ENCODE data around the gene SCN2A. TPM values are rescaled to one million over a fixed set of nuclear protein-coding genes. Genes with fewer than 3 reads are reported as not detected.
"Not testable (repeated sequence)": the region's sequence is repeated elsewhere in the genome, so short reads cannot be mapped to it uniquely, and the experiment has no call there.

SCN2A gene
- total RNA-seq, 6 experiments from 2014 or later = 0.14 to 0.94 (median 0.67) TPM

DNA sequence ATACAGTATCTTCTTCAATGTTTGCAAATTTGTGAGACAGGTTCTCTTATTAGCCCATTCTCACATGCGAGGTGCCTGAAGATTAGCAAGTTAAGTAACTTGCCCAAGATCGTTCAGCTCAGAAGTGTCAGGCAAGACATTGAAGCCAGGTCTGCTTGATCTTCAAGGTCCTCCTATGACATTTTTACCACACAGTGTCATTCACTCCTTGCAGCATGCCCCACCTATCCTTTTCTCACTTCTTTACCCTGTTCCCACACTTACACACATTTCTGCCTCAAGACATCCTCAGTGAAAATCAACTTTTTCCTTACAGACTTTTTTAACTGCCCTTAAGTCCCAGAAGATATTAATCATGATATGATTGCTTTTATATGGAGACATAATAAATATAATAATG is 73.8 kb downstream of the SCN2A start:
- no peaks in the 10 kb centered on the region for H3K4me1 Mint-ChIP-seq (ENCODE audit: low read depth)
- no peak for DNase-seq
- H3K36me3 Mint-ChIP-seq (ENCODE audit: low read depth) = no peaks in the 10 kb centered on the region
- H3K27ac Mint-ChIP-seq = no peak overlapping the region
- no peaks in the 10 kb centered on the region for H3K9me3 Mint-ChIP-seq
- H3K27me3 Mint-ChIP-seq (ENCODE audit: insufficient read depth) = no peaks in the 10 kb centered on the region
- H3K4me3 Mint-ChIP-seq = no peak overlapping the region
- TF ChIP-seq, protein P1, sequence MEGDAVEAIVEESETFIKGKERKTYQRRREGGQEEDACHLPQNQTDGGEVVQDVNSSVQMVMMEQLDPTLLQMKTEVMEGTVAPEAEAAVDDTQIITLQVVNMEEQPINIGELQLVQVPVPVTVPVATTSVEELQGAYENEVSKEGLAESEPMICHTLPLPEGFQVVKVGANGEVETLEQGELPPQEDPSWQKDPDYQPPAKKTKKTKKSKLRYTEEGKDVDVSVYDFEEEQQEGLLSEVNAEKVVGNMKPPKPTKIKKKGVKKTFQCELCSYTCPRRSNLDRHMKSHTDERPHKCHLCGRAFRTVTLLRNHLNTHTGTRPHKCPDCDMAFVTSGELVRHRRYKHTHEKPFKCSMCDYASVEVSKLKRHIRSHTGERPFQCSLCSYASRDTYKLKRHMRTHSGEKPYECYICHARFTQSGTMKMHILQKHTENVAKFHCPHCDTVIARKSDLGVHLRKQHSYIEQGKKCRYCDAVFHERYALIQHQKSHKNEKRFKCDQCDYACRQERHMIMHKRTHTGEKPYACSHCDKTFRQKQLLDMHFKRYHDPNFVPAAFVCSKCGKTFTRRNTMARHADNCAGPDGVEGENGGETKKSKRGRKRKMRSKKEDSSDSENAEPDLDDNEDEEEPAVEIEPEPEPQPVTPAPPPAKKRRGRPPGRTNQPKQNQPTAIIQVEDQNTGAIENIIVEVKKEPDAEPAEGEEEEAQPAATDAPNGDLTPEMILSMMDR (IDR thresholded peaks at IDR 0.05) = no peak

DNA sequence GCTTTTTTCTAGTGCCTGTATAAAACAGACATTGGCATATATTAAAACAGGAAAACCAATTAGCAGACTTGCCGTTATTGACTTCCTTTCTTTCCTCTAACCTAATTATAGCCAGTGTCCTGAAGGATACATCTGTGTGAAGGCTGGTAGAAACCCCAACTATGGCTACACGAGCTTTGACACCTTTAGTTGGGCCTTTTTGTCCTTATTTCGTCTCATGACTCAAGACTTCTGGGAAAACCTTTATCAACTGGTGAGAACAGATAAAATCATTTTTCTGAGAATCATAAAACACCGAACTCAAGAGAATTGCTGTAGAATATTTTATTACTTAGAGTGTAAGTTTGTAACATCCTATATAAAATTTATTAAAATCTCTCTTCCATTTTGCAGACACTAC is 74.3 kb downstream of the SCN2A start:
- Mint-ChIP-seq H3K36me3 (ENCODE audit: low read depth) (no peaks in the 10 kb centered on the region), H3K9me3 (no peaks in the 10 kb centered on the region), H3K4me1 (ENCODE audit: low read depth) (no peaks in the 10 kb centered on the region), H3K27me3 (ENCODE audit: insufficient read depth) (no peaks in the 10 kb centered on the region), H3K27ac (no peak overlapping the region), H3K4me3 (no peak overlapping the region)
- DNase-seq = no peak
- TF ChIP-seq, protein P1 (IDR thresholded peaks at IDR 0.05) = no peak

DNA sequence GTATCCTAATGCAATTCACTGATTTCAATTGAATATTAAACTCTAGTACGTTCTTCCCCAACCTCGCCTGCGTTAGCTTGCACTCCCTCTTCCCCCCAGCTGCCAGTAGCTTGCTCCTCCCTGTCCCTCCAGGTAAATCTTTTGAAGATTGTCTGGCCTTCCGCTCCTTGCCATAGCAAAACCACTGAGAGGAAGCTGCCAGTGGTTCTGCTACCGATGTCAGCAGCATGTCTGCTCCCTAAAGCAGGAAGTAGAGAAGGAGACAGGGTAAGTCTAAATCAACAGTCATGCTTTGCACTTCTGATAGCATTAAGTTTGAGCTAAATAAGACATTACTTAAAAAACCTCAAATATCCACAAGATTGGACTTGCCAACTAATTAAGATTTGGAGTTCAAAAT is 89.1 kb downstream of the SCN2A start:
- Mint-ChIP-seq H3K27ac (no peak overlapping the region), H3K4me3 (no peak overlapping the region), H3K27me3 (ENCODE audit: insufficient read depth) (no peaks in the 10 kb centered on the region), H3K4me1 (ENCODE audit: low read depth) (no peaks in the 10 kb centered on the region), H3K9me3 (peaks cover 10% of the 10 kb centered on the region), H3K36me3 (ENCODE audit: low read depth) (no peaks in the 10 kb centered on the region)
- no peak for DNase-seq
- TF ChIP-seq, protein P1 (IDR thresholded peaks at IDR 0.05) = no peak

DNA sequence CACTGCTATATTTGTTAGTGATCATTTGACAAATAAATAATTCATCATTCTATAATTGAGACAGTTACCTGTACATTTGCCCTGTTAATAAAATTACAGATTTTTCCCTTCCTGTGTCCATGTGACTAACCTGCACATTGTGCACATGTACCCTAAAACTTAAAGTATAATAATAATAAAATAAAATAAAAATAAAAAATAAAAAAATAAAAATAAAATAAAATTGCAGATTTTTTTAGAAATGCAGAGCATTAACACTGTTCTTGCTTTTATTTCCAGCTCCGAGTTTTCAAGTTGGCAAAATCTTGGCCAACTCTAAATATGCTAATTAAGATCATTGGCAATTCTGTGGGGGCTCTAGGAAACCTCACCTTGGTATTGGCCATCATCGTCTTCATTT is 105.1 kb downstream of the SCN2A start:
- peaks cover 25% of the 10 kb centered on the region for H3K9me3 Mint-ChIP-seq
- H3K36me3 Mint-ChIP-seq (ENCODE audit: low read depth); H3K27me3 Mint-ChIP-seq (ENCODE audit: insufficient read depth): not testable (repeated sequence)

DNA sequence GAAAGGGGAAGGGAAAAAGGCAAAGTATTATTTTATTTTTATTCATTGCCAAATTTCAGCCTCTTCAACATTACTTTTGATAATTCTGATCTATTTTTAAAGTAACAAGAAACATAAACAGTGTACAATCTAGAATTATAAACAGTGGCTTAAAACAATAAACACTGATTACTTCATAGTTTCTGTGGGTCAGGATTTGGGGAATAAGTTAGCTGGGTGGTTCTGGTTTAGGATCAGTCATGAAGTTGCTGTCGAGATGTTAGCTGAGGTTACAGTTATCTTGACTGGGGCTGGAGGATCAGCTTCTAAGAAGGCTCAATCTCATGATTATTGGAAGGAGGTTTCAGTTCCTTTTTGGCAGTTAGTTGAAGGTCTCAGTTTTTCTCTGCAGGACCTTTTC is 109.2 kb downstream of the SCN2A start:
- TF ChIP-seq, protein P1 (IDR thresholded peaks at IDR 0.05) = no peak
- H3K4me3 Mint-ChIP-seq = no peak overlapping the region
- H3K27ac Mint-ChIP-seq = no peak overlapping the region
- peaks cover 15% of the 10 kb centered on the region for H3K9me3 Mint-ChIP-seq
- H3K4me1 Mint-ChIP-seq (ENCODE audit: low read depth) = no peaks in the 10 kb centered on the region
- DNase-seq = no peak
- no peaks in the 10 kb centered on the region for H3K27me3 Mint-ChIP-seq (ENCODE audit: insufficient read depth)
- no peaks in the 10 kb centered on the region for H3K36me3 Mint-ChIP-seq (ENCODE audit: low read depth)

More for the DNA sequence above, 105.1 kb downstream of the SCN2A start:
- not testable (repeated sequence) for H3K4me1 Mint-ChIP-seq (ENCODE audit: low read depth); H3K4me3 Mint-ChIP-seq; H3K27ac Mint-ChIP-seq; DNase-seq

DNA sequence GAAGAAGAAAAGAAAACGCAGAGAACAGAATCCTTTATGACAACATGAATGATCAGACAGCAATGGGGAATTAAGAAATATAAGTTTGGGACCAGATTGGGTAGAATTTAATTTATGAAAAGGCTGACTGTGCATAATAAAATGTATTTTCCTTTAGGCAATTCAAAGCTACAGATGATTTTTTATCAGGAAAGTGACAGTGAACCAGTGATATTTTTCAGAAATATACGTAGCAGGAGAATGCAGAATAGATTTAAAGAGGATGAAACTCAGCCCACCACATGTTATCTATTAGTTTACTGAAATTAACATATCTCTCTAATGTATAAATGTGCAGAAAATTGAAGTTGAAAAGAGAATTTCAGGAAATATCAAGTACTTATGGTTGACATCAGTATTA is 110.0 kb downstream of the SCN2A start:
- TF ChIP-seq, protein P1 (IDR thresholded peaks at IDR 0.05) = no peak
- Mint-ChIP-seq H3K27ac (no peak overlapping the region), H3K27me3 (ENCODE audit: insufficient read depth) (no peaks in the 10 kb centered on the region), H3K9me3 (peaks cover 15% of the 10 kb centered on the region), H3K4me3 (no peak overlapping the region), H3K4me1 (ENCODE audit: low read depth) (no peaks in the 10 kb centered on the region), H3K36me3 (ENCODE audit: low read depth) (no peaks in the 10 kb centered on the region)
- no peak for DNase-seq
